CD8-positive, alpha-beta memory T cell (primary cell): Measurements from ENCODE around the gene CSNK1G1. TPM values are rescaled to one million over a fixed set of nuclear protein-coding genes. Genes with fewer than 3 reads are reported as not detected.

Experiments
- CTCF ChIA-PET: fragments of 350-600 bp; sonication (Branson Sonifier 250); formaldehyde crosslinking; loops from one replicate; lab custom pipeline; 2021; ENCODE audit warnings: antibody characterized with exemption; lab: Charles Lee
- POLR2A ChIA-PET: fragments of 350-600 bp; sonication (Branson Sonifier 250); formaldehyde crosslinking; loops from one replicate; lab custom pipeline; 2021; ENCODE audit warnings: antibody characterized with exemption; lab: Charles Lee
- DNase-seq, 5 donors: peaks; one replicate each; pipeline versions ENCODE4 v3.0.0 to v3.0.0-alpha.2; 2020 to 2022; ENCODE audit warnings: mixed read lengths in 1 of 5
- H3K27ac ChIP-seq: one replicate; pipeline ENCODE4 v1.7.0; 2013; ENCODE audit warnings: low read depth, mild to moderate bottlenecking, low read length, moderate library complexity
- H3K27me3 ChIP-seq: 2 replicates; pipeline ENCODE4 v1.7.0; 2013; ENCODE audit warnings: low read length, mild to moderate bottlenecking; ENCODE audit not compliant: insufficient read depth, poor library complexity, severe bottlenecking
- H3K36me3 ChIP-seq: 2 replicates; pipeline ENCODE4 v1.7.0; 2013; ENCODE audit warnings: mild to moderate bottlenecking, low read length, moderate library complexity; ENCODE audit not compliant: insufficient read depth
- H3K4me1 ChIP-seq: 2 replicates; pipeline ENCODE4 v1.7.0; 2013; ENCODE audit warnings: mild to moderate bottlenecking, low read length, moderate library complexity; ENCODE audit not compliant: insufficient read depth
- H3K4me3 ChIP-seq: 2 replicates; pipeline ENCODE4 v1.7.0; 2013; ENCODE audit warnings: mild to moderate bottlenecking, low read length
- H3K9me3 ChIP-seq: 2 replicates; pipeline ENCODE4 v1.7.0; 2013; ENCODE audit warnings: mild to moderate bottlenecking, low read length
- H3K27ac Mint-ChIP-seq, 8 donors: one replicate each; pipeline ENCODE4 v1.8.0; 2020 to 2021; ENCODE audit warnings: mixed read lengths in 8 of 8, mild to moderate bottlenecking in 6 of 8, inconsistent platforms in 3 of 8, moderate library complexity in 3 of 8
- H3K27me3 Mint-ChIP-seq, 2 donors: one replicate each; pipeline ENCODE4 v1.8.0; 2020 to 2021; ENCODE audit warnings: mixed read lengths in 2 of 2, mild to moderate bottlenecking in 1 of 2, moderate library complexity in 1 of 2
- H3K36me3 Mint-ChIP-seq, 3 donors: one replicate each; pipeline ENCODE4 v1.8.0; 2020 to 2021; ENCODE audit warnings: mixed read lengths in 3 of 3, inconsistent platforms in 1 of 3, mild to moderate bottlenecking in 1 of 3
- H3K4me1 Mint-ChIP-seq, 3 donors: one replicate each; pipeline ENCODE4 v1.8.0; 2020 to 2021; ENCODE audit warnings: mixed read lengths in 3 of 3, inconsistent platforms in 1 of 3, mild to moderate bottlenecking in 1 of 3
- H3K4me3 Mint-ChIP-seq, 7 donors: one replicate each; pipeline ENCODE4 v1.8.0; 2020 to 2021; ENCODE audit warnings: mixed read lengths in 7 of 7, mild to moderate bottlenecking in 6 of 7, moderate library complexity in 4 of 7, inconsistent platforms in 2 of 7
- H3K9me3 Mint-ChIP-seq, 5 donors: one replicate each; pipeline ENCODE4 v1.8.0; 2020 to 2022; ENCODE audit warnings: mixed read lengths in 5 of 5, mild to moderate bottlenecking in 3 of 5, moderate library complexity in 2 of 5, inconsistent platforms in 1 of 5
- polyA plus RNA-seq: library from polyadenylated mRNA; unstranded; fragments of 300-500 nt; fragmentation: Illumina TruSeq; gene quantifications from one replicate; pipeline ENCODE4 v1.2.3, GENCODE V29; 2021
- total RNA-seq, 2 experiments: library from RNA; stranded (reverse); gene quantifications; one replicate each; pipeline ENCODE4 v1.2.3, GENCODE V29; 2021

Gene CSNK1G1
- total and polyA plus RNA-seq, 3 experiments from 2014 or later = 15.5 to 27.0 (median 25.6) TPM

GRCh38 chr15:64149893-64150578 lies 205.9 kb downstream of the CSNK1G1 start:
- DNase-seq = no peak
- POLR2A ChIA-PET = interaction anchor here (0.7 kb wide), 1 partner anchor 545 kb away, joined by 3 read pairs; no protein-coding TSS in a partner anchor
- Histone ChIP-seq H3K27me3 (peaks cover 14% of the 10 kb centered on the region), H3K4me3 (no peak overlapping the region), H3K27ac (no peak overlapping the region), H3K4me1 (peaks cover 13% of the 10 kb centered on the region), H3K9me3 (no peaks in the 10 kb centered on the region), H3K36me3 (peaks cover 8% of the 10 kb centered on the region)
- peaks cover 7 to 12% of the 10 kb centered on the region in 2 donors for H3K27me3 Mint-ChIP-seq
- peaks cover 19 to 34% (median 25%) of the 10 kb centered on the region in 3 donors for H3K4me1 Mint-ChIP-seq
- peak overlapping the region in 2 of 8 donors; percentile 3 to 38 for H3K27ac Mint-ChIP-seq
- CTCF ChIA-PET = interaction anchor here (1.0 to 1.4 kb wide), 4 partner anchors 12 to 502 kb away, joined by 3 to 4 read pairs (median 3); partner anchors contain the start of gene DAPK2
- H3K36me3 Mint-ChIP-seq = peaks cover 0 to 16% (median 0%) of the 10 kb centered on the region in 3 donors
- peak overlapping the region in 5 of 7 donors; percentile 19 to 78 (median 54) for H3K4me3 Mint-ChIP-seq
- no peaks in the 10 kb centered on the region for H3K9me3 Mint-ChIP-seq

GRCh38 chr15:64149424-64149823 lies 206.5 kb downstream of the CSNK1G1 start:
- H3K9me3 Mint-ChIP-seq = no peaks in the 10 kb centered on the region
- H3K27me3 ChIP-seq = peaks cover 14% of the 10 kb centered on the region
- DNase-seq = no peak
- H3K4me1 Mint-ChIP-seq = peaks cover 19 to 34% (median 25%) of the 10 kb centered on the region in 3 donors
- no peak overlapping the region for H3K27ac Mint-ChIP-seq
- CTCF ChIA-PET = interaction anchor here (1.1 to 1.4 kb wide), 3 partner anchors 28 to 503 kb away, joined by 3 to 4 read pairs (median 3); partner anchors contain the start of gene DAPK2
- no peak overlapping the region for H3K27ac ChIP-seq
- peaks cover 7 to 12% of the 10 kb centered on the region in 2 donors for H3K27me3 Mint-ChIP-seq
- peak overlapping the region in 4 of 7 donors; percentile 1 to 73 (median 46) for H3K4me3 Mint-ChIP-seq
- H3K4me3 ChIP-seq = no peak overlapping the region
- peaks cover 0 to 18% (median 0%) of the 10 kb centered on the region in 3 donors for H3K36me3 Mint-ChIP-seq
- peaks cover 13% of the 10 kb centered on the region for H3K4me1 ChIP-seq
- POLR2A ChIA-PET = no interaction called here
- peaks cover 6% of the 10 kb centered on the region for H3K36me3 ChIP-seq
- H3K9me3 ChIP-seq = no peaks in the 10 kb centered on the region

GRCh38 chr15:64148581-64148980 lies 207.4 kb downstream of the CSNK1G1 start:
- Histone ChIP-seq H3K27ac (no peak overlapping the region), H3K27me3 (peaks cover 14% of the 10 kb centered on the region), H3K4me3 (no peak overlapping the region), H3K4me1 (peaks cover 13% of the 10 kb centered on the region), H3K36me3 (peaks cover 2% of the 10 kb centered on the region), H3K9me3 (no peaks in the 10 kb centered on the region)
- Mint-ChIP-seq H3K9me3 (no peaks in the 10 kb centered on the region), H3K27ac (peak overlapping the region in 2 of 8 donors; percentile 10 to 50), H3K4me1 (peaks cover 18 to 31% (median 23%) of the 10 kb centered on the region in 3 donors), H3K36me3 (peaks cover 0 to 22% (median 0%) of the 10 kb centered on the region in 3 donors), H3K4me3 (no peak overlapping the region), H3K27me3 (peaks cover 6 to 12% of the 10 kb centered on the region in 2 donors)
- POLR2A ChIA-PET = interaction anchor here (0.6 kb wide), 1 partner anchor 805 kb away, joined by 9 read pairs; no protein-coding TSS in a partner anchor
- DNase-seq = no peak
- CTCF ChIA-PET = interaction anchor here (1.4 kb wide), 1 partner anchor 102 kb away, joined by 3 read pairs; the partner anchor contains the start of gene DAPK2

GRCh38 chr15:64148168-64148567 lies 207.8 kb downstream of the CSNK1G1 start:
- Histone ChIP-seq H3K9me3 (no peaks in the 10 kb centered on the region), H3K4me3 (no peak overlapping the region), H3K4me1 (peaks cover 10% of the 10 kb centered on the region), H3K27ac (no peak overlapping the region), H3K36me3 (peaks cover 4% of the 10 kb centered on the region), H3K27me3 (peaks cover 14% of the 10 kb centered on the region)
- no peak for DNase-seq
- ChIA-PET CTCF (no interaction called here), POLR2A (no interaction called here)
- H3K36me3 Mint-ChIP-seq = peaks cover 0 to 26% (median 0%) of the 10 kb centered on the region in 3 donors
- H3K9me3 Mint-ChIP-seq = no peaks in the 10 kb centered on the region
- H3K27ac Mint-ChIP-seq = no peak overlapping the region
- H3K4me3 Mint-ChIP-seq = no peak overlapping the region
- peaks cover 14 to 27% (median 19%) of the 10 kb centered on the region in 3 donors for H3K4me1 Mint-ChIP-seq
- peaks cover 3 to 8% of the 10 kb centered on the region in 2 donors for H3K27me3 Mint-ChIP-seq

- H3K4me3 ChIP-seq = no peak overlapping the region
- no peak for DNase-seq
- H3K27me3 ChIP-seq = peaks cover 5% of the 10 kb centered on the region
- peaks cover 4% of the 10 kb centered on the region for H3K36me3 ChIP-seq
- Mint-ChIP-seq H3K9me3 (no peaks in the 10 kb centered on the region), H3K4me3 (no peak overlapping the region), H3K27me3 (peaks cover 4% of the 10 kb centered on the region in 2 donors), H3K27ac (no peak overlapping the region), H3K36me3 (peaks cover 0 to 37% (median 5%) of the 10 kb centered on the region in 3 donors), H3K4me1 (peaks cover 14 to 18% (median 14%) of the 10 kb centered on the region in 3 donors)
- CTCF ChIA-PET = interaction anchor here (1.1 to 1.2 kb wide), 2 partner anchors 18 to 537 kb away, joined by 3 read pairs; no protein-coding TSS in a partner anchor
- no peaks in the 10 kb centered on the region for H3K9me3 ChIP-seq
- POLR2A ChIA-PET = no interaction called here
- H3K4me1 ChIP-seq = no peaks in the 10 kb centered on the region
- H3K27ac ChIP-seq = no peak overlapping the region
Observed at GRCh38 chr15:64146885-64147681, 208.9 kb downstream of the CSNK1G1 start.

GRCh38 chr15:64146520-64146884 lies 209.5 kb downstream of the CSNK1G1 start:
- H3K27ac Mint-ChIP-seq = no peak overlapping the region
- ChIA-PET POLR2A (no interaction called here), CTCF (interaction anchor here (0.6 to 1.2 kb wide), 3 partner anchors 524 to 1405 kb away, joined by 3 read pairs; no protein-coding TSS in a partner anchor)
- no peaks in the 10 kb centered on the region for H3K4me1 ChIP-seq
- H3K9me3 Mint-ChIP-seq = no peaks in the 10 kb centered on the region
- no peak for DNase-seq
- H3K9me3 ChIP-seq = no peaks in the 10 kb centered on the region
- H3K36me3 ChIP-seq = peaks cover 4% of the 10 kb centered on the region
- H3K27me3 ChIP-seq = peaks cover 5% of the 10 kb centered on the region
- no peak overlapping the region for H3K27ac ChIP-seq
- peaks cover 14 to 18% (median 14%) of the 10 kb centered on the region in 3 donors for H3K4me1 Mint-ChIP-seq
- H3K27me3 Mint-ChIP-seq = peaks cover 4% of the 10 kb centered on the region in 2 donors
- H3K4me3 ChIP-seq = no peak overlapping the region
- H3K36me3 Mint-ChIP-seq = peaks cover 0 to 43% (median 5%) of the 10 kb centered on the region in 3 donors
- no peak overlapping the region for H3K4me3 Mint-ChIP-seq

GRCh38 chr15:64146041-64146440 lies 209.9 kb downstream of the CSNK1G1 start:
- Histone ChIP-seq H3K27me3 (peaks cover 3% of the 10 kb centered on the region), H3K4me3 (no peak overlapping the region), H3K36me3 (peaks cover 4% of the 10 kb centered on the region), H3K27ac (no peak overlapping the region), H3K4me1 (no peaks in the 10 kb centered on the region), H3K9me3 (no peaks in the 10 kb centered on the region)
- ChIA-PET CTCF (interaction anchor here (0.6 to 3.0 kb wide), 4 partner anchors 7 to 1406 kb away, joined by 3 to 14 read pairs (median 7); no protein-coding TSS in a partner anchor), POLR2A (no interaction called here)
- peaks cover 3% of the 10 kb centered on the region in 2 donors for H3K27me3 Mint-ChIP-seq
- H3K9me3 Mint-ChIP-seq = no peaks in the 10 kb centered on the region
- peaks cover 0 to 47% (median 5%) of the 10 kb centered on the region in 3 donors for H3K36me3 Mint-ChIP-seq
- H3K4me1 Mint-ChIP-seq = peaks cover 13 to 14% (median 14%) of the 10 kb centered on the region in 3 donors
- H3K27ac Mint-ChIP-seq = peak overlapping the region in 1 of 8 donors; percentile 29
- no peak for DNase-seq
- H3K4me3 Mint-ChIP-seq = no peak overlapping the region
